SK-N-SH (cell line): ENCODE data around the gene RFNG.
A peak's percentile ranks its signal among the peaks of the same experiment; 100 is the strongest.

Source experiments
- FOXM1 ChIP-seq: IDR thresholded peaks from 2 replicates; pipeline ENCODE4 v1.4.0; 2012; ENCODE audit warnings: low read depth, mild to moderate bottlenecking
- IRF3 ChIP-seq: fragments of 150-350 bp; IDR thresholded peaks from 2 replicates; pipeline ENCODE4 v1.6.1; 2016; ENCODE audit warnings: mild to moderate bottlenecking, low read depth, low read length
- POLR2AphosphoS5 ChIP-seq: IDR thresholded peaks from 2 replicates; pipeline ENCODE4 v1.6.1; 2012; ENCODE audit warnings: low read depth, low read length
- YY1 ChIP-seq: IDR thresholded peaks from 2 replicates; pipeline ENCODE4 v1.4.0; 2012; ENCODE audit warnings: low read depth, mild to moderate bottlenecking
- ZBTB33 ChIP-seq: IDR thresholded peaks from 2 replicates; pipeline ENCODE4 v1.4.0; 2012; ENCODE audit warnings: low read depth, borderline replicate concordance
- TF ChIP-seq, protein P1 (sequence below): fragments of 200-600 bp; sonication (generic); IDR thresholded peaks from 2 replicates; pipeline ENCODE4 v1.6.1; 2017; ENCODE audit warnings: antibody characterized with exemption, mild to moderate bottlenecking, moderate library complexity
- TF ChIP-seq, protein P2 (sequence below): IDR thresholded peaks from 2 replicates; pipeline ENCODE4; 2012

- peak; percentile 14; the same call in 1 of the 2 replicates for TF ChIP-seq POLR2AphosphoS5
- TF ChIP-seq, protein P1, sequence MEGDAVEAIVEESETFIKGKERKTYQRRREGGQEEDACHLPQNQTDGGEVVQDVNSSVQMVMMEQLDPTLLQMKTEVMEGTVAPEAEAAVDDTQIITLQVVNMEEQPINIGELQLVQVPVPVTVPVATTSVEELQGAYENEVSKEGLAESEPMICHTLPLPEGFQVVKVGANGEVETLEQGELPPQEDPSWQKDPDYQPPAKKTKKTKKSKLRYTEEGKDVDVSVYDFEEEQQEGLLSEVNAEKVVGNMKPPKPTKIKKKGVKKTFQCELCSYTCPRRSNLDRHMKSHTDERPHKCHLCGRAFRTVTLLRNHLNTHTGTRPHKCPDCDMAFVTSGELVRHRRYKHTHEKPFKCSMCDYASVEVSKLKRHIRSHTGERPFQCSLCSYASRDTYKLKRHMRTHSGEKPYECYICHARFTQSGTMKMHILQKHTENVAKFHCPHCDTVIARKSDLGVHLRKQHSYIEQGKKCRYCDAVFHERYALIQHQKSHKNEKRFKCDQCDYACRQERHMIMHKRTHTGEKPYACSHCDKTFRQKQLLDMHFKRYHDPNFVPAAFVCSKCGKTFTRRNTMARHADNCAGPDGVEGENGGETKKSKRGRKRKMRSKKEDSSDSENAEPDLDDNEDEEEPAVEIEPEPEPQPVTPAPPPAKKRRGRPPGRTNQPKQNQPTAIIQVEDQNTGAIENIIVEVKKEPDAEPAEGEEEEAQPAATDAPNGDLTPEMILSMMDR, result no peak
- TF ChIP-seq IRF3, result no peak
- TF ChIP-seq, protein P2, sequence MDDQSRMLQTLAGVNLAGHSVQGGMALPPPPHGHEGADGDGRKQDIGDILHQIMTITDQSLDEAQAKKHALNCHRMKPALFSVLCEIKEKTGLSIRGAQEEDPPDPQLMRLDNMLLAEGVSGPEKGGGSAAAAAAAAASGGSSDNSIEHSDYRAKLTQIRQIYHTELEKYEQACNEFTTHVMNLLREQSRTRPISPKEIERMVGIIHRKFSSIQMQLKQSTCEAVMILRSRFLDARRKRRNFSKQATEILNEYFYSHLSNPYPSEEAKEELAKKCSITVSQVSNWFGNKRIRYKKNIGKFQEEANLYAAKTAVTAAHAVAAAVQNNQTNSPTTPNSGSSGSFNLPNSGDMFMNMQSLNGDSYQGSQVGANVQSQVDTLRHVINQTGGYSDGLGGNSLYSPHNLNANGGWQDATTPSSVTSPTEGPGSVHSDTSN, result peak; percentile 38
- no peak for TF ChIP-seq YY1
- TF ChIP-seq ZBTB33, result no peak
- no peak for TF ChIP-seq FOXM1
Measured at GRCh38 chr17:82018152-82018988, 33.2 kb downstream of the RFNG start.
